Measurements from ENCODE around the gene PLVAP.

PLVAP gene

GRCh38 chr19:17304386-17305215, 72.5 kb downstream of the PLVAP start:
- ChIA-PET POLR2A (interaction anchor here (0.6 to 6.2 kb wide), 10 partner anchors 10 to 230 kb away, joined by 3 to 107 read pairs (median 3); partner anchors contain the start of genes ANO8, BABAM1, GTPBP3 and MVB12A), CTCF (interaction anchor here (0.6 to 1.9 kb wide), 9 partner anchors 12 to 226 kb away, joined by 3 to 11 read pairs (median 4); partner anchors contain the start of gene BABAM1)
- TF ChIP-seq FOXA1 (IDR thresholded peaks at IDR 0.05): no peak
- no peak for TF ChIP-seq TARDBP (IDR thresholded peaks at IDR 0.05)
- TF ChIP-seq LEF1 (IDR thresholded peaks at IDR 0.05; ENCODE audit: borderline replicate concordance): no peak
- no peak for TF ChIP-seq SUZ12 (IDR thresholded peaks at IDR 0.05)
- no peak for TF ChIP-seq SP1 (IDR thresholded peaks at IDR 0.05)
- no peak for TF ChIP-seq ELF4 (IDR thresholded peaks at IDR 0.05)
- TF ChIP-seq PKNOX1 (IDR thresholded peaks at IDR 0.05): no peak
- no peak for TF ChIP-seq NFRKB (IDR thresholded peaks at IDR 0.05)
- TF ChIP-seq FOXK2 (IDR thresholded peaks at IDR 0.05): no peak
- DNase-seq (ENCODE audit: extremely low spot score): no peak

GRCh38 chr19:17303940-17304267, 73.2 kb downstream of the PLVAP start:
- CTCF ChIA-PET: interaction anchor here (0.6 to 1.9 kb wide), 6 partner anchors 11 to 159 kb away, joined by 3 to 11 read pairs (median 6); no protein-coding TSS in a partner anchor
- POLR2A ChIA-PET: interaction anchor here (0.9 to 2.3 kb wide), 2 partner anchors 12 to 31 kb away, joined by 3 to 12 read pairs; partner anchors contain the start of gene ANO8
- DNase-seq (ENCODE audit: extremely low spot score): no peak
- no peak for TF ChIP-seq ZNF384 (IDR thresholded peaks at IDR 0.05)
- no peak for TF ChIP-seq L3MBTL2 (conservative IDR thresholded peaks at IDR 0.05)

- ChIA-PET POLR2A (interaction anchor here (0.9 to 2.3 kb wide), 2 partner anchors 11 to 32 kb away, joined by 3 to 12 read pairs; partner anchors contain the start of gene ANO8), CTCF (interaction anchor here (0.6 to 1.9 kb wide), 4 partner anchors 11 to 159 kb away, joined by 3 to 7 read pairs (median 4); no protein-coding TSS in a partner anchor)
- TF ChIP-seq PKNOX1 (IDR thresholded peaks at IDR 0.05): peak; percentile 99
- no peak for TF ChIP-seq FOXK2 (IDR thresholded peaks at IDR 0.05)
- no peak for TF ChIP-seq SUZ12 (IDR thresholded peaks at IDR 0.05)
- no peak for TF ChIP-seq LEF1 (IDR thresholded peaks at IDR 0.05; ENCODE audit: borderline replicate concordance)
- no peak for TF ChIP-seq TARDBP (IDR thresholded peaks at IDR 0.05)
- DNase-seq (ENCODE audit: extremely low spot score): peak; percentile 90
Observed at GRCh38 chr19:17303167-17303939, 73.8 kb downstream of the PLVAP start, which contains the start of gene ABHD8. TSS of gene ABHD8 (minus strand) at chr19:17303425. CDS start at chr19:17301616, 1,809 bp downstream.

- ChIA-PET CTCF (interaction anchor here (1.9 kb wide), 1 partner anchor 10 kb away, joined by 7 read pairs; no protein-coding TSS in a partner anchor), POLR2A (interaction anchor here (2.3 kb wide), 1 partner anchor 10 kb away, joined by 12 read pairs; no protein-coding TSS in a partner anchor)
- DNase-seq (ENCODE audit: extremely low spot score): no peak
- TF ChIP-seq BHLHE40 (IDR thresholded peaks at IDR 0.05; ENCODE audit: borderline replicate concordance) (no peak), ELF4 (IDR thresholded peaks at IDR 0.05) (no peak), HDGF (IDR thresholded peaks at IDR 0.05; ENCODE audit: borderline replicate concordance) (no peak), LEF1 (IDR thresholded peaks at IDR 0.05; ENCODE audit: borderline replicate concordance) (no peak), NFRKB (IDR thresholded peaks at IDR 0.05) (no peak), SUZ12 (IDR thresholded peaks at IDR 0.05) (no peak), TARDBP (IDR thresholded peaks at IDR 0.05) (no peak), FOXM1 (IDR thresholded peaks at IDR 0.05; ENCODE audit: borderline replicate concordance) (no peak), FOXA1 (IDR thresholded peaks at IDR 0.05) (no peak), PKNOX1 (IDR thresholded peaks at IDR 0.05) (no peak)
Observed at GRCh38 chr19:17302391-17303166, 74.6 kb downstream of the PLVAP start.

All from HEK293T (cell line).